GM18508 (cell line): Measurements from ENCODE around the gene LARGE1.

ENCODE experiments used
- ATAC-seq: cut with Tn5 transposase; IDR thresholded peaks from one replicate; pipeline ENCODE4 v1.9.1; 2021; ENCODE audit warnings: moderate number of reproducible peaks; ENCODE audit not compliant: insufficient read depth, unreplicated experiment

The LARGE1 gene

GRCh38 chr22:33920197-33920540 is at the start of gene LARGE1:
Gene LARGE1, minus strand, starts transcription at chr22:33920476.
- no peak for ATAC-seq

GRCh38 chr22:33969045-33969444 is 48.8 kb upstream of the LARGE1 start:
- ATAC-seq = no peak

- no peak for ATAC-seq
Observed at GRCh38 chr22:33964121-33964520, 43.8 kb upstream of the LARGE1 start.

DNA sequence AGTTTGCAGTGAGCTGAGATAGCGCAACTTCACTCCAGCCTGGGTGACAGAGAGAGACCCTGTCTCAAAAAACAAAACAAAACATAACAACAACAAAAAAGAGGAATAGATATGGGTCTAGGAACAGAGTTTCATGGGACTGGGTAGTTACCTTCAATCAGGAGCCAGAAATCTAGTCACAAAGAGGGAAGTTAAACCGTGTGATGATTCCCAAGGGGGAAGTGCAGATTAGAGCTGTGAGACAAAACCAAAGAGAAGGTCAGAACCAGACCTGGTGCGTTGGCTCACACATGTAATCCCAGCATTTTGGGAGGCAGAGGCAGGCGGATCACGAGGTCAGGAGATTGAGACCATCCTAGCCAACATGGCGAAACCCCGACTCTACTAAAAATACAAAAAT is 42.1 kb upstream of the LARGE1 start:
- no peak for ATAC-seq

- ATAC-seq = no peak
Observed at GRCh38 chr22:33958741-33959140, 38.5 kb upstream of the LARGE1 start.

GRCh38 chr22:33957086-33957485 is 36.8 kb upstream of the LARGE1 start:
- ATAC-seq = no peak

DNA sequence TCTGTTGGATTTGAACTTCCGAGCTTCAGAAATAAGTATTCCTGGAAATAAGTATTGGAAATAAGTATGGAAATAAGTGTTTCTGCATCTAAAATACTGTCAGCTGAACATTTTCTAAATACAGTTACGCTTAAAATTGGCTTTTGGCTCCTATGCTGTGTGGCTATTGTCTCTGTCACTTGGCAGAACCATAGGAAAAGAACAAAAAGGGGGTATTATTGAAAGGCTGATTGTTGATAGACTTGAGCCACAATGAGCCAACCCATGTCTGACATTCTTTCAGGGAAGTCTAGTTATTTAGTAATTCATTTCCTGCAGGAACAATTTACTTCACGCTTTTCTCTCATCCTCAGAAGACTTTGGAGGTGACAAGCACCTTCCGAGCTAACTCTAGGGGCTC is 32.5 kb upstream of the LARGE1 start:
- ATAC-seq = no peak

GRCh38 chr22:33940741-33941140 is 20.5 kb upstream of the LARGE1 start:
- no peak for ATAC-seq

GRCh38 chr22:33932997-33933396 is 12.7 kb upstream of the LARGE1 start:
- ATAC-seq = no peak

- no peak for ATAC-seq
Observed at GRCh38 chr22:33931406-33931805, 11.1 kb upstream of the LARGE1 start.

DNA sequence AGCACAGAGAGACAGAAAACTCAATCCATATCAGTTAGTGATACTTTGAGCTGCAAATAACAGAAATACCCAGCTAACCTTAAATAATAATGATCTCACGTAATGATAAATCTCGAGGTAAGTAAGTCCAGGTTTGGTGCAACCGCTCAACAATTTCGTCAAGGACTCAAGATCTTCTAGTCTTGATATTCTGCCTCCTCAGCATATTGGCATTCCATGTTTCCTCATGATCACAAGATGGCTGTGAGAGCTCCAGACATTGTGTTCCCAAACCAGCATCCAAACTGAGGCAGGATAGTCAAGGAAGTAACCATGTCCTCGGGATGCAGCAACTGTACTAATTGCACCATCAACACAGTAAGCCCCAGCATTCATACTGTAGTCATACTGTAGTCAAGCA is 7.5 kb upstream of the LARGE1 start:
- no peak for ATAC-seq

DNA sequence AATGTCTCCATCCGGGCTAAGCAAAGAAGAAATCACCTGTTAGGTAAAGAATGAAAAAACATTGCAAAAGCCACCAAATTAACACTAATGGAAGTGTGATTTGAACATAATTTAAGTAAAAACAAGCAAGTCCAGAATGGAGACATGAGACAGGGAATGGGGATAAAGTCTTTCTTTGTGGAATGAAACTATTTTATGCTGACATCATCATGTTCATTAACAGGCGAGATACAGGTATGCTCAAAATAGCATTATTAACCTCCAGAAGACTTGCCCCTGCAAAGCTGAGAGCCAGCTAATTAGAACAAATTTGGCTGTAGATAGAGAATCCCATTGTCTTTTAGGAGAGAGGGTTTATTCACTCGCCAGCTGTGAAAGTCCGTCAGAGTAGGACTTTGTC is 4.9 kb upstream of the LARGE1 start:
- no peak for ATAC-seq

DNA sequence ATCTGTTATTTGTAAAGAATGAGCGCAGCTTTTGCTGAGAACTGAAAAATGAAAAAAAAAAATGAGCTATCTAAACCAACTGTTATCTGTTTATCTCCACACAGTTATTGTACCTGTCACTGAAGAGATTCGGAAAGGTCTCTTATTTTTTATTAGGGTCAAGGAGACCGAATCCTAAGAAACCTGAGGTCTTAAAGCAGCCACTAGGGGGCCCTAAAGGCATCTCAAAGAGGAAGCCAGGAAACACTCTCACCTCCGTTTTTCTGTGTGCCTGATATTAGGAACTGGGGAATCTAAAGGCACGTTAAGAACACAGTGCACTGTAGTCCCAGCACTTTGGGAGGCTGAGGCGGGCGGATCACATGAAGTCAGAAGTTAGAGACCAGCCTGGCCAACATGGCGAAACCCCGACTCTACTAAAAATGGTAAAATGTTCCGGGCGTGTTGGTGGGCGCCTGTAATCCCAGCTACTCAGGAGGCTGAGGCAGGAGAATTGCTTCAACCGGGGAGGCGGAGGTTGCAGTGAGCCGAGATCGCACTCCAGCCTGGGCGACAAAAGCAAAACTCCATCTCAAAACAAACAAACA is 3.5 kb upstream of the LARGE1 start:
- ATAC-seq = no peak

DNA sequence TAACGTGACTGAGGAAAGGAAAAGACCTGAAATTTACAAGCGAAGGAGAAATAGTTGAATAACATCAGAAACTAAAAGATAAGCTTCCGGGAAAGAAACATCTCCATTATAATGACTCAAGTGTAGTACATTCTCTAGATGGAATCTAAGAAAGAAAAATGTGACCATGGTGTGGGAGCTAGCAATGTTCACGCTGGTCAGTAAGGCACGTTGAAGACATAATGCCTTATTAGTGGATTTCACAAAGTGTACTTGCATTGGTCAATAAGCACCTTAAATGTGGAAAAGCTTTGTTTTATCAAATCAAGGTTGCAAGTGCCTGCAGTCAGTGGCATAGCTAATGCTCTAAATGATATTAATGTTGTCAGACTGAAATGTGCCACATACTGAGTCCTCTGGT is 2.8 kb upstream of the LARGE1 start:
- no peak for ATAC-seq

DNA sequence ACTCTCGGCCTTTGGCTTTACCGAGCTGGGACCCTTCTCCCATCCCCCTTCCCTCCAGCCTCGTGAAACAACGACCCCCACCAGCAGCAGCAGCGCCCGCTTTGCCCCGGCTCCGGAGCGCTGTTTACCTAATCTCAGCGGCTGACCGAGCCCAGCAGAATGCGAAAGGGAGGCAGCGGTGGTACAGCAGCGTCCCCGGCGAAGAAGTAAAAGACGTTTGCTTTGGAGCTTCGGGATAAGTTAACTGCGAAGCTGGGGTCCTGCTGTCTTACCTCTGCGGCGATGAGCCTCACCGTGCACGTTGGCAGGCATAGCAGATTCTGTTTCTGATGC is 2.0 kb upstream of the LARGE1 start:
- ATAC-seq = no peak

DNA sequence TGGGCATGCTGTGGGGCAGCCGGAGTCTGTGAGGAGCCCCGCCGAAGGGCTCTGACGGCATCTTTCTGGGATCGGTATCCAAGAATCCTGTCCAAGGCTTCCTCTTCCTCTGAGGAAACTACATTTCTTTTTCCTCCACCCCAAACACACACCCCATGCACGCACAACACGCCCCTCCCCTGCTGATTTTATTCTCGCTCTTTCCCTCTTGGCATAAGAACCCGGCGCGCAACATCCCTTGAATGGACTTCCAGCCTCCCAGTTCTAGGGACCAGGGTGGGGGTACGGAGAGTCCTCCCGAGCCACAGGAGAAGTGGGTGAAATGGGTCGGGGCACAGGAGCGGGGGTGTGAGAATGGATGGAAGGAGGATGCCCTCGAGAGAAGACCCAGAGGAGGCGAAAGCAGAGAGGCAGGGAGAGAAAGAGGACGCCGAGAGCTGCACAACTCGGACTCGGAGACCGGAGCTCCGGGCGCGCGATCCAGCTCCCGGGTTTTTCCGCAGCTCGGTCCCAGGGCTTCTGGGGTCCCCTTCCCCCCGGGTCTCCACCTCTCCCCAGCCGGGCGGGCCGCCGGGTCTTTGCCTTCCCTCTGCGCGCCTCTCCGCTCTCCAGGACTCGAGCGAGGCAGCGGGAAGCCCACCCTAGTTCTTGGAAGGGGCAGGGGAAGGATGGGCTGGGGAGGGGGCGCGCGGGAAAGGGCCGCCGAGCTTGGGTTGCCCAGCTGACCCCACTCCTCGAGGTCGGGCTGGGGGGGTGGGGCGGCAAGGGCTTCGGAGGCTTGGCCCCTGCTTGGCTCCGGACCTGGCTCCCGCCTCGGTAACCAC is 1.5 kb upstream of the LARGE1 start:
- ATAC-seq = no peak

DNA sequence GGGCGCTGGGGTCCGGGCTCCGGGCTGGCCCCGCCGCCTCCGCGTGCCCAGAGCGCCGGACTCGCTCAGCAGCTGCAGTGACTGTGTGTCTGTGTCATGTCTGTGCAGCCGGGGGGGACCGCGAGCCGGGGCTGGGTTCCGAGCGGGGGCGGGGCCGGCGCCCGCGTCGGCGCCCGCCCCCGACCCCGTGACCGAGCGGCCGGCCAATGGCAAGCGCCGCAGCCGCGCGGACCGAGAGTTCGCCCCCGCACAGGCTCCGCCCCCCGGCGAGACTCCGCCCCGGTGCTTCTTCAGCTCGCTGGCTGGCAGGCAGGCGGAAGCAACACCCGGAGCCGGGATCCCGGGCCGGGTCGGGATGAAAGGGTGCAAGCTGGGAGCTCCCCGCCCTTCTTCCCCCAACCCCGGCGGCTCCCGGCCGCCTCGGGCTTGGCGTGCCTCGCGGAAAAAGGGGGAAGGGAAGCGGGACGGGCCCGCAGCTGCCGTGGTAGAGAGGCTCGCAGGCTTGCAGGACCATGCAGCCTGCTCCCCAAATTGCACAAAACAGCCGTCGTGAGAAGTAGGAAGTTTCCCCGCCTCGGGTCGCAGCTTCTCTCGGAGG is 750 bp upstream of the LARGE1 start:
- ATAC-seq = no peak

DNA sequence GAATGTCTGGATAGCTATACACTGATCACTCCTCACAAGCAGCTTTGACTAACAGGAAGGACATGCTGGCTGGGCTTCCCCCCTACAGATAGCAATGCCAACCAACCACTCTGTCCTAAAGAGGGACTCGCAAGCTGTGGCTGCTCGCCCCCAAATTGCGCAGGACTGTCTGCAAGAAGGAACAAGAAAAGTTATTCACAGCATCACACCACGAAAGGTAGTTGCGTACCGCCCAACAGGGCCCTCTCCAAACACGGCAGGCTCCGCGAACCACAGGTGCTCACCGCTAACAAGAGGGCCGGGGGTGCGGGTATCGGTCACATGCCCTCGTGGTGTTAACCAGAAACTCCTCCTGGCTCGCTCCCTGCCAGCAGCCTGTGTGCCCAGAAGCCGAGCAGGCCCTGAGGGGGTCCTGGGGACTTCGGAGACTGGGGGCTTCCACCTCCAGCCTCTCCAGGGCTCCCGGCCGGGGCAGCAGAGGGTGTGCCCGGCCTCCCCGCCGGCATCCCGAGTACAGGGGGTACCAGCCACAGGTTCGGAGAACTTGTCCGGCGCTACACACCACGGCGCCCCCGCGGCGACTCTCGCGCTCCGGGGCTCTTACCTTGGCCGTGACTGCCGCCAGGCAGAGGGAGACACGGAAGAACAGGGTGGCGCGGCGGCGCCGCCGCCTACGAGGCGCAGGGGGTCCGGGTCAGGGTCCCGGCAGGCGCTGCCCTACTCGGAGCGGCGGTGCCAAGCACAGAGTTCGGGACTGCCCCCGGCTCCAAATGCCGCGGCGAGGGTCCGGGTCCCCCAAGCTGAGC is 682 bp downstream of the LARGE1 start:
- no peak for ATAC-seq

DNA sequence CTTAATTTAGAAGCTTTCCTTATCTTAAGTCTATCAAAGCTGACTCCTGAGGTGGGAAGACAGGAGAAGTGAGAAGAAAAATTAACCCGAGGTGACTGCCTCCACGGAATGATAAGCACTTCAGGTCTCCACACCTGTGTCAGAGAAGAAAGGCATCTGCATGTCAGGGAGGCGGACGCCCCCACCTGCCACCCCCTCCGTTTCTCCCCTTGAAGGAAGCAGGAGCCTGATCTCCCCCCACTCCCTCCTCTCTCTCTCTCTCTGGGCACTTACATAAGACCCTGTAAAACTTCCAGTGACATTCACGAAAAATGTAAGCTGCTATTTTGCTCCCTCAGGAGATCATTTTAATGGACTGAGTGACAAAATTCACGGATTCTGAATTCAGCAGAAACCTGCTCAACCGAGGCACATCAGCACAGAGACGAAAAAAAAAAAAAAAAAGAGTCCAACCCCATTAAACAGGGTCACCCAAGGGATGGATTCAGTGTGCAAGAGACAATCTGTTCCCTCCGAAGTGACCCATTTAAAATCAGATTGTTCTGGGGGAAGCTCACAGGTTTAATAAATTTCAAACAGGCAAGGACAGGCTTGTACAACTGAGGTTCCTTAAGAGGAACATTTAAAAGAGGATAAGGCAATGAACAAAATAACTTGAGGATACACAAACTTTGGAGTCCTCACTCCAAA is 1.5 kb downstream of the LARGE1 start:
- no peak for ATAC-seq

GRCh38 chr22:33917744-33918406 is 2.4 kb downstream of the LARGE1 start:
- ATAC-seq = no peak
